Endodermal cell (in vitro differentiated cells): ENCODE results near the gene SDF2L1. TPM values are rescaled to one million over a fixed set of nuclear protein-coding genes. Genes with fewer than 3 reads are reported as not detected.

Experiments
- DNase-seq: peaks from one replicate; pipeline ENCODE4 v3.0.0-alpha.2; 2017
- H3K27ac ChIP-seq: 2 replicates; pipeline ENCODE4 v1.5.1; 2013; ENCODE audit warnings: mild to moderate bottlenecking, low read depth, low read length, moderate library complexity
- H3K27me3 ChIP-seq: 2 replicates; pipeline ENCODE4 v1.6.1; 2013; ENCODE audit warnings: mild to moderate bottlenecking, low read length, moderate library complexity; ENCODE audit not compliant: insufficient read depth, control insufficient read depth, poor library complexity, severe bottlenecking
- H3K36me3 ChIP-seq: 2 replicates; pipeline ENCODE4 v1.7.0; 2013; ENCODE audit warnings: mild to moderate bottlenecking, low read length, moderate library complexity; ENCODE audit not compliant: control insufficient read depth, insufficient read depth
- H3K4me1 ChIP-seq: one replicate; pipeline ENCODE4 v1.7.0; 2013; ENCODE audit warnings: low read length; ENCODE audit not compliant: control insufficient read depth, insufficient read depth
- H3K4me3 ChIP-seq: 2 replicates; pipeline ENCODE4 v1.5.1; 2013; ENCODE audit warnings: mild to moderate bottlenecking, low read length, moderate library complexity
- H3K9ac ChIP-seq: 2 replicates; pipeline ENCODE4 v1.6.1; 2013; ENCODE audit warnings: mild to moderate bottlenecking, low read length, moderate library complexity; ENCODE audit not compliant: poor library complexity, severe bottlenecking; ENCODE audit errors: extremely low read depth
- H3K9me3 ChIP-seq: 2 replicates; pipeline ENCODE4 v1.6.1; 2013; ENCODE audit warnings: mild to moderate bottlenecking, low read length, moderate library complexity; ENCODE audit not compliant: control insufficient read depth
- H3K27ac Mint-ChIP-seq: 2 replicates; pipeline ENCODE4 v1.8.0; 2020; ENCODE audit warnings: mixed read lengths
- H3K27me3 Mint-ChIP-seq: 2 replicates; pipeline ENCODE4 v1.8.0; 2021; ENCODE audit warnings: mild to moderate bottlenecking, mixed read lengths; ENCODE audit not compliant: insufficient read depth
- H3K36me3 Mint-ChIP-seq: 2 replicates; pipeline ENCODE4 v1.8.0; 2020; ENCODE audit warnings: low read depth, mixed read lengths
- H3K4me1 Mint-ChIP-seq: 2 replicates; pipeline ENCODE4 v1.8.0; 2020; ENCODE audit warnings: mixed read lengths
- H3K4me3 Mint-ChIP-seq: 2 replicates; pipeline ENCODE4 v1.8.0; 2020; ENCODE audit warnings: mild to moderate bottlenecking, moderate library complexity, mixed read lengths
- H3K9me3 Mint-ChIP-seq: 2 replicates; pipeline ENCODE4 v1.8.0; 2020; ENCODE audit warnings: mild to moderate bottlenecking, mixed read lengths
- CTCF ChIP-seq: fragments of 200-600 bp; sonication (generic); conservative IDR thresholded peaks from 2 replicates; pipeline ENCODE4 v1.5.0; 2021; ENCODE audit warnings: antibody characterized with exemption, mild to moderate bottlenecking
- WGBS, 2 experiments: methylation state at CpG; one replicate each; pipeline versions ENCODE4 v1.1.5 to v1.1.7; 2013; ENCODE audit warnings: missing lambda C conversion rate in 2 of 2, mixed read lengths in 1 of 2; ENCODE audit not compliant: insufficient coverage in 1 of 2, insufficient read length in 1 of 2; 5-methylcytosine and 5-hydroxymethylcytosine counted together
- total RNA-seq, 2 donors: library from RNA; stranded (reverse); fragmentation: NEBNext Ultra II Directional in 1 of 2; extraction: Animal tissue kit (Norgen Biotek cat#: 25700) in 1 of 2; gene quantifications; 2 replicates in 1 of 2; 3 replicates in 1 of 2; pipeline ENCODE4 v1.2.1, GENCODE V29; 2021

SDF2L1 gene
- total RNA-seq, 2 donors from 2014 or later, result 30.3 to 61.4 TPM

GRCh38 chr22:21686193-21686608 is 44.1 kb downstream of the SDF2L1 start:
- Histone ChIP-seq H3K27ac (no peak overlapping the region), H3K4me1 (no peaks in the 10 kb centered on the region), H3K27me3 (no peaks in the 10 kb centered on the region), H3K9ac (no peak overlapping the region), H3K9me3 (no peaks in the 10 kb centered on the region), H3K36me3 (peaks cover 26% of the 10 kb centered on the region), H3K4me3 (no peak overlapping the region)
- Mint-ChIP-seq H3K36me3 (peaks cover 46% of the 10 kb centered on the region), H3K27ac (no peak overlapping the region), H3K27me3 (no peaks in the 10 kb centered on the region), H3K4me3 (no peak overlapping the region), H3K4me1 (no peaks in the 10 kb centered on the region), H3K9me3 (no peaks in the 10 kb centered on the region)
- no peak for TF ChIP-seq CTCF
- no peak for DNase-seq
- WGBS, 2 experiments, result 90 to 98% methylated on average over 2 to 8 of the region's 8 CpGs

- H3K36me3 Mint-ChIP-seq, result peaks cover 47% of the 10 kb centered on the region
- no peaks in the 10 kb centered on the region for H3K4me1 Mint-ChIP-seq
- H3K4me3 Mint-ChIP-seq, result no peak overlapping the region
- TF ChIP-seq CTCF, result no peak
- H3K27me3 Mint-ChIP-seq, result no peaks in the 10 kb centered on the region
- no peak overlapping the region for H3K27ac ChIP-seq
- no peaks in the 10 kb centered on the region for H3K4me1 ChIP-seq
- WGBS, 2 experiments, result 94 to 95% methylated on average over 23 of the region's 23 CpGs
- H3K4me3 ChIP-seq, result no peak overlapping the region
- H3K36me3 ChIP-seq, result peaks cover 26% of the 10 kb centered on the region
- H3K27ac Mint-ChIP-seq, result no peak overlapping the region
- H3K9ac ChIP-seq, result no peak overlapping the region
- no peaks in the 10 kb centered on the region for H3K9me3 ChIP-seq
- DNase-seq, result peak; percentile 26
- no peaks in the 10 kb centered on the region for H3K27me3 ChIP-seq
- H3K9me3 Mint-ChIP-seq, result no peaks in the 10 kb centered on the region
Measured at GRCh38 chr22:21686634-21687393, 44.7 kb downstream of the SDF2L1 start.

- H3K27me3 Mint-ChIP-seq, result no peaks in the 10 kb centered on the region
- no peaks in the 10 kb centered on the region for H3K9me3 ChIP-seq
- no peak overlapping the region for H3K4me3 ChIP-seq
- no peak overlapping the region for H3K27ac ChIP-seq
- H3K36me3 ChIP-seq, result peaks cover 22% of the 10 kb centered on the region
- no peak for TF ChIP-seq CTCF
- peaks cover 41% of the 10 kb centered on the region for H3K36me3 Mint-ChIP-seq
- peak; percentile 36 for DNase-seq
- H3K9me3 Mint-ChIP-seq, result no peaks in the 10 kb centered on the region
- no peak overlapping the region for H3K27ac Mint-ChIP-seq
- 94 to 97% methylated on average over 6 to 11 of the region's 11 CpGs for WGBS, 2 experiments
- H3K4me1 Mint-ChIP-seq, result no peaks in the 10 kb centered on the region
- H3K4me1 ChIP-seq, result no peaks in the 10 kb centered on the region
- no peak overlapping the region for H3K4me3 Mint-ChIP-seq
- H3K27me3 ChIP-seq, result no peaks in the 10 kb centered on the region
- no peak overlapping the region for H3K9ac ChIP-seq
Measured at GRCh38 chr22:21687685-21688259, 45.7 kb downstream of the SDF2L1 start.
